GM12865 (cell line): Measurements from ENCODE around the gene SPAG17.

Source experiments
- DNase-seq: peaks from one replicate; pipeline ENCODE4 v3.0.0; 2010; ENCODE audit warnings: low read depth
- H3K4me3 ChIP-seq: 2 replicates; pipeline ENCODE4 v1.5.1; 2011; ENCODE audit warnings: mild to moderate bottlenecking, low read depth, low read length, control low read depth
- CTCF ChIP-seq: IDR thresholded peaks from 2 replicates; pipeline ENCODE4 v1.5.1; 2011; ENCODE audit warnings: low read length, control low read depth, low read depth, inconsistent platforms; ENCODE audit not compliant: insufficient read depth; ENCODE audit errors: missing control alignments

SPAG17 gene

GRCh38 chr1:118117521-118117920 is 67.5 kb downstream of the SPAG17 start:
- TF ChIP-seq CTCF, result no peak
- no peak overlapping the region for H3K4me3 ChIP-seq
- DNase-seq, result no peak

- no peak overlapping the region for H3K4me3 ChIP-seq
- no peak for TF ChIP-seq CTCF
- DNase-seq, result no peak
Measured at GRCh38 chr1:118116909-118117308, 68.1 kb downstream of the SPAG17 start.

- TF ChIP-seq CTCF, result no peak
- DNase-seq, result no peak
- H3K4me3 ChIP-seq, result no peak overlapping the region
Measured at GRCh38 chr1:118116401-118116800, 68.6 kb downstream of the SPAG17 start.

DNA sequence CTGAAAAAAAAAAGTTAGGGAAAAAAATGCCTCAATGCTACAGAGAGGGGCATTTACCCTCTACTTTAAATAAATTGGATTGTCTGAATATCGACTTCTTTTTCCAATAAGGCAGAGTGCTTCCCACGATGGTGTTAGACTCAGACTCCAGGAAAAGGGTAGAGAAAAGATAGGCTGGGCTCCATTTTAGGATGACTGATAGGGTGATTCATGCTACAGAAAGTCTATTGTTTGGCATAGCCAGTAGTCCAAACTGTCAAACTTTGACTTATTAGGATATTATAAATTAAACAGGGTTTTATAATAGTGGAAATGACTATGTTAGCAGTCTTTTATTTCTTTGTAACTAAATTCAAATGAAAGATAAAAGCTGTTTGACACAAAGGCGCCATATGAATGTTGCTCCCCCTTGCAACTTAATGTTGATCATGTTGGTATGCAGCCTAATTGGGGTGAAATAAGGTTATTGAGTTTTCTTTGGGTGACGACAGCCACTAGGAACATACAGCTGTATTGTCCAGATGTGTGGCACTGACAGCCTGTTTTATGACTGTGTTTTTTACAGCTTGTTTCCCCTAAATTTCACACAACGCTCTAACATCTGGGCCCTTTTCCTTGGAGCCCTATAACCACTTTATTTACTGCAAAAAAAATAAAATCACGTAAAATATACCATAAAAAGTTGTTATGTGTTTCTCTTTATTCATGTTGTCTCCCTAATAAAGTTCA is 69.3 kb downstream of the SPAG17 start:
- no peak for TF ChIP-seq CTCF
- no peak for DNase-seq

GRCh38 chr1:118113261-118113660 is 71.8 kb downstream of the SPAG17 start:
- TF ChIP-seq CTCF, result no peak
- DNase-seq, result no peak
- H3K4me3 ChIP-seq, result no peak overlapping the region

More for the DNA sequence above, 69.3 kb downstream of the SPAG17 start:
- H3K4me3 ChIP-seq, result no peak overlapping the region

DNA sequence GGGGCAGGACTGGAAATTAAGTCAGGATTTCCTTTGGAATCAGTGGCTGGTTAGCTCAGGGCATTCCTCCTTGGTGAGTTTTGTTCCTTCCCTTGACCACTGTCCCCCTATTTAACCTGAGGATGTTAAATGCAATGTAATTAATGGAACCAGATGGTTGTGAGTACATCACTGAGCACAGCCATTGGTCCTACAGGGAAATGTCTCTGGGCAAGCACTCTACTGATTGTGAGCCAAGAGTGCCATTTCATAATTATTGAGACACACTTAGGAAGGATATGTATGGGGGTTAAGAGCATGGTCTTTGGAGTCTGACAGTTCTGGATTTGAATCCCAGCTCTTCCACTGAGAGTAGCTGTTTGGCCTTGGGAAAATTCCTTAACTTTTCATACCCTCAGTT is 74.4 kb downstream of the SPAG17 start:
- no peak for TF ChIP-seq CTCF
- DNase-seq, result no peak
- H3K4me3 ChIP-seq, result no peak overlapping the region

- TF ChIP-seq CTCF, result no peak
- DNase-seq, result no peak
- no peak overlapping the region for H3K4me3 ChIP-seq
Measured at GRCh38 chr1:118104951-118105350, 80.1 kb downstream of the SPAG17 start.
